ENCODE data around the gene PRKAR2B. TPM values are rescaled to one million over a fixed set of nuclear protein-coding genes. Genes with fewer than 3 reads are reported as not detected.

PRKAR2B gene
- total RNA-seq, 1 donor from 2014 or later = 1.0 TPM

- Mint-ChIP-seq H3K4me3 (no peak overlapping the region), H3K4me1 (ENCODE audit: low read depth) (no peaks in the 10 kb centered on the region), H3K27me3 (ENCODE audit: insufficient read depth) (peaks cover 8% of the 10 kb centered on the region), H3K36me3 (ENCODE audit: low read depth) (no peaks in the 10 kb centered on the region), H3K27ac (no peak overlapping the region), H3K9me3 (no peaks in the 10 kb centered on the region)
- no peak for DNase-seq (ENCODE audit: low spot score)
- intact Hi-C loops (cut with micrococcal nuclease) = no loop called here
These were observed 28.2 kb upstream of the PRKAR2B start for GRCh38 chr7:107016312-107016711.

- DNase-seq (ENCODE audit: low spot score) = no peak
- Mint-ChIP-seq H3K4me1 (ENCODE audit: low read depth) (no peaks in the 10 kb centered on the region), H3K27ac (no peak overlapping the region), H3K9me3 (no peaks in the 10 kb centered on the region), H3K4me3 (no peak overlapping the region), H3K27me3 (ENCODE audit: insufficient read depth) (peaks cover 8% of the 10 kb centered on the region), H3K36me3 (ENCODE audit: low read depth) (no peaks in the 10 kb centered on the region)
- intact Hi-C loops (cut with micrococcal nuclease) = no loop called here
These were observed 26.4 kb upstream of the PRKAR2B start for GRCh38 chr7:107017965-107018719.

- no peak overlapping the region for H3K4me3 Mint-ChIP-seq
- H3K36me3 Mint-ChIP-seq (ENCODE audit: low read depth) = no peaks in the 10 kb centered on the region
- no peaks in the 10 kb centered on the region for H3K4me1 Mint-ChIP-seq (ENCODE audit: low read depth)
- H3K27me3 Mint-ChIP-seq (ENCODE audit: insufficient read depth) = peaks cover 5% of the 10 kb centered on the region
- intact Hi-C loops (cut with micrococcal nuclease) = no loop called here
- no peak overlapping the region for H3K27ac Mint-ChIP-seq
- no peak for DNase-seq (ENCODE audit: low spot score)
- no peaks in the 10 kb centered on the region for H3K9me3 Mint-ChIP-seq
These were observed 24.1 kb upstream of the PRKAR2B start for GRCh38 chr7:107020400-107020799.

- DNase-seq (ENCODE audit: low spot score) = no peak
- H3K27ac Mint-ChIP-seq = no peak overlapping the region
- intact Hi-C loops (cut with micrococcal nuclease) = no loop called here
- H3K36me3 Mint-ChIP-seq (ENCODE audit: low read depth) = no peaks in the 10 kb centered on the region
- no peak overlapping the region for H3K4me3 Mint-ChIP-seq
- no peaks in the 10 kb centered on the region for H3K4me1 Mint-ChIP-seq (ENCODE audit: low read depth)
- H3K27me3 Mint-ChIP-seq (ENCODE audit: insufficient read depth) = peaks cover 6% of the 10 kb centered on the region
- no peaks in the 10 kb centered on the region for H3K9me3 Mint-ChIP-seq
These were observed 22.9 kb upstream of the PRKAR2B start for GRCh38 chr7:107021600-107021999.

GRCh38 chr7:107023522-107024151 lies 20.9 kb upstream of the PRKAR2B start:
- Mint-ChIP-seq H3K4me1 (ENCODE audit: low read depth) (no peaks in the 10 kb centered on the region), H3K27ac (no peak overlapping the region)

GRCh38 chr7:107024906-107025305 lies 19.6 kb upstream of the PRKAR2B start:
- Mint-ChIP-seq H3K4me3 (no peak overlapping the region), H3K4me1 (ENCODE audit: low read depth) (no peaks in the 10 kb centered on the region), H3K9me3 (no peaks in the 10 kb centered on the region), H3K27me3 (ENCODE audit: insufficient read depth) (peaks cover 9% of the 10 kb centered on the region), H3K27ac (no peak overlapping the region), H3K36me3 (ENCODE audit: low read depth) (no peaks in the 10 kb centered on the region)
- no peak for DNase-seq (ENCODE audit: low spot score)
- intact Hi-C loops (cut with micrococcal nuclease) = no loop called here

More at GRCh38 chr7:107023522-107024151, 20.9 kb upstream of the PRKAR2B start:
- H3K36me3 Mint-ChIP-seq (ENCODE audit: low read depth) = no peaks in the 10 kb centered on the region
- H3K9me3 Mint-ChIP-seq = no peaks in the 10 kb centered on the region
- intact Hi-C loops (cut with micrococcal nuclease) = no loop called here
- no peak for DNase-seq (ENCODE audit: low spot score)
- H3K4me3 Mint-ChIP-seq = no peak overlapping the region
- H3K27me3 Mint-ChIP-seq (ENCODE audit: insufficient read depth) = peaks cover 9% of the 10 kb centered on the region

GRCh38 chr7:107025449-107026103 lies 18.9 kb upstream of the PRKAR2B start:
- DNase-seq (ENCODE audit: low spot score) = no peak

GRCh38 chr7:107026166-107026565 lies 18.3 kb upstream of the PRKAR2B start:
- Mint-ChIP-seq H3K4me1 (ENCODE audit: low read depth) (no peaks in the 10 kb centered on the region), H3K36me3 (ENCODE audit: low read depth) (no peaks in the 10 kb centered on the region), H3K27ac (no peak overlapping the region), H3K9me3 (no peaks in the 10 kb centered on the region), H3K4me3 (no peak overlapping the region), H3K27me3 (ENCODE audit: insufficient read depth) (peaks cover 4% of the 10 kb centered on the region)
- no peak for DNase-seq (ENCODE audit: low spot score)
- intact Hi-C loops (cut with micrococcal nuclease) = no loop called here

More at GRCh38 chr7:107025449-107026103, 18.9 kb upstream of the PRKAR2B start:
- no peak overlapping the region for H3K4me3 Mint-ChIP-seq
- no peak overlapping the region for H3K27ac Mint-ChIP-seq
- no peaks in the 10 kb centered on the region for H3K36me3 Mint-ChIP-seq (ENCODE audit: low read depth)
- no peaks in the 10 kb centered on the region for H3K9me3 Mint-ChIP-seq
- H3K4me1 Mint-ChIP-seq (ENCODE audit: low read depth) = no peaks in the 10 kb centered on the region
- H3K27me3 Mint-ChIP-seq (ENCODE audit: insufficient read depth) = peaks cover 4% of the 10 kb centered on the region
- intact Hi-C loops (cut with micrococcal nuclease) = no loop called here

GRCh38 chr7:107027208-107027607 lies 17.3 kb upstream of the PRKAR2B start:
- no peak for DNase-seq (ENCODE audit: low spot score)
- H3K9me3 Mint-ChIP-seq = no peaks in the 10 kb centered on the region
- H3K4me3 Mint-ChIP-seq = no peak overlapping the region
- H3K36me3 Mint-ChIP-seq (ENCODE audit: low read depth) = no peaks in the 10 kb centered on the region
- H3K27ac Mint-ChIP-seq = no peak overlapping the region
- H3K27me3 Mint-ChIP-seq (ENCODE audit: insufficient read depth) = peaks cover 4% of the 10 kb centered on the region
- no peaks in the 10 kb centered on the region for H3K4me1 Mint-ChIP-seq (ENCODE audit: low read depth)
- intact Hi-C loops (cut with micrococcal nuclease) = no loop called here

- H3K27ac Mint-ChIP-seq = no peak overlapping the region
These were observed 15.3 kb upstream of the PRKAR2B start for GRCh38 chr7:107029061-107029763.

GRCh38 chr7:107029764-107030286 lies 14.7 kb upstream of the PRKAR2B start:
- Mint-ChIP-seq H3K4me3 (no peak overlapping the region), H3K27ac (no peak overlapping the region), H3K27me3 (ENCODE audit: insufficient read depth) (peaks cover 8% of the 10 kb centered on the region), H3K4me1 (ENCODE audit: low read depth) (no peaks in the 10 kb centered on the region), H3K36me3 (ENCODE audit: low read depth) (no peaks in the 10 kb centered on the region), H3K9me3 (no peaks in the 10 kb centered on the region)
- intact Hi-C loops (cut with micrococcal nuclease) = no loop called here
- DNase-seq (ENCODE audit: low spot score) = no peak

More at GRCh38 chr7:107029061-107029763, 15.3 kb upstream of the PRKAR2B start:
- Mint-ChIP-seq H3K4me3 (no peak overlapping the region), H3K36me3 (ENCODE audit: low read depth) (no peaks in the 10 kb centered on the region), H3K4me1 (ENCODE audit: low read depth) (no peaks in the 10 kb centered on the region), H3K27me3 (ENCODE audit: insufficient read depth) (peaks cover 4% of the 10 kb centered on the region), H3K9me3 (no peaks in the 10 kb centered on the region)
- DNase-seq (ENCODE audit: low spot score) = no peak
- intact Hi-C loops (cut with micrococcal nuclease) = no loop called here

- DNase-seq (ENCODE audit: low spot score) = no peak
- Mint-ChIP-seq H3K4me1 (ENCODE audit: low read depth) (no peaks in the 10 kb centered on the region), H3K27me3 (ENCODE audit: insufficient read depth) (peaks cover 5% of the 10 kb centered on the region), H3K9me3 (no peaks in the 10 kb centered on the region), H3K27ac (no peak overlapping the region), H3K36me3 (ENCODE audit: low read depth) (no peaks in the 10 kb centered on the region), H3K4me3 (no peak overlapping the region)
- intact Hi-C loops (cut with micrococcal nuclease) = no loop called here
These were observed 12.5 kb upstream of the PRKAR2B start for GRCh38 chr7:107032050-107032449.

All from activated T-helper 1 cell treated with anti-CD3 and anti-CD28 coated beads, Interleukin-12 subunit alpha, Interleukin-12 subunit beta, Interleukin-2, Interleukin-4 antibody, amounts not matched to agents 30 ng/mL and 10 ng/mL and 1 ng/mL, durations not matched to agents 14 hours and 24 hours and 36 hours (primary cell).